GM12878 (cell line): ENCODE results near the gene ATP10A.
"Not testable (repeated sequence)": the region's sequence is repeated elsewhere in the genome, so short reads cannot be mapped to it uniquely, and the experiment has no call there.

ENCODE experiments used
- CBX5 ChIP-seq: sonication (generic); IDR thresholded peaks from 2 replicates; pipeline ENCODE4 v1.6.1; 2016; ENCODE audit warnings: low read depth, moderate library complexity, mild to moderate bottlenecking, inconsistent platforms
- EP300 ChIP-seq, 2 experiments: fragments of 150-350 bp in 1 of 2; IDR thresholded peaks; 2 replicates each; pipeline ENCODE4 v1.6.1; 2011 to 2012; ENCODE audit warnings: low read depth in 2 of 2, low read length in 2 of 2, borderline replicate concordance in 1 of 2, improper control_type of control experiment in 1 of 2, inconsistent platforms in 1 of 2; ENCODE audit not compliant: control insufficient read depth in 1 of 2
- POLR2A ChIP-seq: IDR thresholded peaks from 2 replicates; pipeline ENCODE4 v1.6.1; 2011; ENCODE audit warnings: low read depth, mild to moderate bottlenecking, low read length
- SREBF2 ChIP-seq: IDR thresholded peaks from 2 replicates; pipeline ENCODE4 v1.6.1; 2012; ENCODE audit warnings: mild to moderate bottlenecking, low read length
- TF ChIP-seq, protein P1 (sequence below), 3 experiments: IDR thresholded peaks in 2 of 3; conservative IDR thresholded peaks in 1 of 3; 2 replicates each; pipeline ENCODE4 v1.5.1; 2011; ENCODE audit warnings: low read depth in 3 of 3, low read length in 3 of 3, mild to moderate bottlenecking in 3 of 3, control low read depth in 2 of 3, moderate library complexity in 2 of 3, inconsistent platforms in 1 of 3, mixed read lengths in 1 of 3; ENCODE audit not compliant: control insufficient read depth in 2 of 3, insufficient read depth in 1 of 3; ENCODE audit errors: extremely low read depth in 1 of 3

DNA sequence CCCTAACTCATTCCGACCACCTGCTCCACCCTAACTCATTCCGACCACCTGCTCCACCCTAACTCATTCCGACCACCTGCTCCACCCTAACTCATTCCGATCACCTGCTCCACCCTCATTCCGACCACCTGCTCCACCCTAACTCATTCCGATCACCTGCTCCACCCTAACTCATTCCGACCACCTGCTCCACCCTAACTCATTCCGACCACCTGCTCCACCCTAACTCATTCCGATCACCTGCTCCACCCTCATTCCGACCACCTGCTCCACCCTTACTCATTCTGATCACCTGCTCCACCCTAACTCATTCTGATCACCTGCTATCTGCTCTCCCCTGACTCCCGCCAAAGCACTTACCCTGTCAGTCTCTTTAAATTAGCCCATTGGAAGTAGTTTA is 104.5 kb downstream of the ATP10A start:
- TF ChIP-seq CBX5; EP300 (IDR thresholded peaks at IDR 0.05; ENCODE audit: borderline replicate concordance in 1 of 2, control insufficient read depth in 1 of 2, low read depth in 2 of 2, low read length in 2 of 2); POLR2A; SREBF2: not testable (repeated sequence)
- TF ChIP-seq, protein P1, sequence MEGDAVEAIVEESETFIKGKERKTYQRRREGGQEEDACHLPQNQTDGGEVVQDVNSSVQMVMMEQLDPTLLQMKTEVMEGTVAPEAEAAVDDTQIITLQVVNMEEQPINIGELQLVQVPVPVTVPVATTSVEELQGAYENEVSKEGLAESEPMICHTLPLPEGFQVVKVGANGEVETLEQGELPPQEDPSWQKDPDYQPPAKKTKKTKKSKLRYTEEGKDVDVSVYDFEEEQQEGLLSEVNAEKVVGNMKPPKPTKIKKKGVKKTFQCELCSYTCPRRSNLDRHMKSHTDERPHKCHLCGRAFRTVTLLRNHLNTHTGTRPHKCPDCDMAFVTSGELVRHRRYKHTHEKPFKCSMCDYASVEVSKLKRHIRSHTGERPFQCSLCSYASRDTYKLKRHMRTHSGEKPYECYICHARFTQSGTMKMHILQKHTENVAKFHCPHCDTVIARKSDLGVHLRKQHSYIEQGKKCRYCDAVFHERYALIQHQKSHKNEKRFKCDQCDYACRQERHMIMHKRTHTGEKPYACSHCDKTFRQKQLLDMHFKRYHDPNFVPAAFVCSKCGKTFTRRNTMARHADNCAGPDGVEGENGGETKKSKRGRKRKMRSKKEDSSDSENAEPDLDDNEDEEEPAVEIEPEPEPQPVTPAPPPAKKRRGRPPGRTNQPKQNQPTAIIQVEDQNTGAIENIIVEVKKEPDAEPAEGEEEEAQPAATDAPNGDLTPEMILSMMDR (IDR thresholded peaks at IDR 0.05 in 2 of 3, conservative IDR thresholded peaks at IDR 0.05 in 1 of 3; ENCODE audit: control insufficient read depth in 2 of 3, extremely low read depth in 1 of 3, insufficient read depth in 1 of 3, low read depth in 3 of 3, low read length in 3 of 3), result not testable (repeated sequence)
